GM12891 (cell line): ENCODE results near the gene TM4SF4.

Experiments used
- PAX5 ChIP-seq: IDR thresholded peaks from 2 replicates; pipeline ENCODE4 v1.6.1; 2011; ENCODE audit warnings: low read length, moderate library complexity, mild to moderate bottlenecking; ENCODE audit not compliant: insufficient read depth, severe bottlenecking
- POLR2A ChIP-seq: IDR thresholded peaks from 2 replicates; pipeline ENCODE4 v1.6.1; 2011; ENCODE audit warnings: low read depth, low read length, control low read depth
- POLR2AphosphoS5 ChIP-seq: IDR thresholded peaks from 2 replicates; pipeline ENCODE4 v1.6.1; 2011; ENCODE audit warnings: low read depth, low read length, control low read depth
- POU2F2 ChIP-seq: IDR thresholded peaks from 2 replicates; pipeline ENCODE4 v1.6.1; 2011; ENCODE audit warnings: low read depth, mild to moderate bottlenecking, control low read depth, low read length, moderate library complexity
- SPI1 ChIP-seq: IDR thresholded peaks from 2 replicates; pipeline ENCODE4 v1.6.1; 2011; ENCODE audit warnings: low read depth, low read length, control low read depth
- TAF1 ChIP-seq: IDR thresholded peaks from 2 replicates; pipeline ENCODE4 v1.6.1; 2011; ENCODE audit warnings: low read depth, low read length, control low read depth

- TF ChIP-seq TAF1, result no peak
- no peak for TF ChIP-seq POLR2A
- no peak for TF ChIP-seq POLR2AphosphoS5
- no peak for TF ChIP-seq SPI1
- no peak for TF ChIP-seq PAX5
- no peak for TF ChIP-seq POU2F2
Measured at GRCh38 chr3:149538371-149538770, 63.9 kb downstream of the TM4SF4 start.
